Spleen (tissue), 11 donors: ENCODE measurements around the gene AP5Z1. TPM values are rescaled to one million over a fixed set of nuclear protein-coding genes. Genes with fewer than 3 reads are reported as not detected.

Source experiments
- DNase-seq: peaks from one replicate; pipeline ENCODE4 v3.0.0-alpha.2; 2020
- H3K27ac ChIP-seq, 8 donors: fragments of 200-600 bp; sonication (generic) in 7 of 8; 1 replicate in 4 of 8; 2 replicates in 4 of 8; pipeline versions ENCODE4 v1.5.0 to v1.8.0; 2016 to 2021; ENCODE audit warnings: inconsistent platforms in 4 of 8, mild to moderate bottlenecking in 4 of 8, moderate library complexity in 1 of 8
- H3K27me3 ChIP-seq, 7 donors: fragments of 200-600 bp; sonication (generic) in 6 of 7; replicated peaks in 1 of 7; 1 replicate in 4 of 7; 2 replicates in 3 of 7; pipeline versions ENCODE4 v1.5.0 to v1.8.0; 2016 to 2021; ENCODE audit warnings: inconsistent platforms in 3 of 7, mild to moderate bottlenecking in 1 of 7
- H3K36me3 ChIP-seq, 6 donors: fragments of 200-600 bp; sonication (generic) in 5 of 6; 1 replicate in 4 of 6; 2 replicates in 2 of 6; pipeline versions ENCODE4 v1.5.0 to v1.8.0; 2016 to 2021; ENCODE audit warnings: inconsistent platforms in 2 of 6
- H3K4me1 ChIP-seq, 6 donors: fragments of 200-600 bp; sonication (generic) in 5 of 6; 1 replicate in 3 of 6; 2 replicates in 3 of 6; pipeline versions ENCODE4 v1.5.0 to v1.8.0; 2016 to 2021; ENCODE audit warnings: inconsistent platforms in 3 of 6
- H3K4me3 ChIP-seq, 8 donors: fragments of 200-600 bp; sonication (generic) in 7 of 8; 1 replicate in 4 of 8; 2 replicates in 4 of 8; pipeline versions ENCODE4 v1.5.0 to v1.8.0; 2016 to 2021; ENCODE audit warnings: inconsistent platforms in 4 of 8, mild to moderate bottlenecking in 4 of 8, moderate library complexity in 2 of 8
- H3K9me3 ChIP-seq, 8 donors: fragments of 200-600 bp; sonication (generic) in 7 of 8; 1 replicate in 4 of 8; 2 replicates in 4 of 8; pipeline versions ENCODE4 v1.5.0 to v1.8.0; 2016 to 2021; ENCODE audit warnings: inconsistent platforms in 4 of 8
- POLR2A ChIP-seq, 3 donors: fragments of 450-650 bp; IDR thresholded peaks; one replicate each; pipeline ENCODE4 v1.5.1; 2017; ENCODE audit warnings: antibody characterized with exemption in 3 of 3, mild to moderate bottlenecking in 1 of 3
- POLR2AphosphoS5 ChIP-seq, 3 donors: sonication (generic); formaldehyde crosslinking; IDR thresholded peaks; one replicate each; pipeline ENCODE4 v1.5.1; 2017; ENCODE audit warnings: antibody characterized with exemption in 3 of 3
- WGBS, 5 donors: extraction: QIAGEN DNeasy Blood & Tissue Kit in 3 of 5; methylation state at CpG; one replicate each; pipeline versions ENCODE4 v1.1.5 to v1.1.7; 2013 to 2018; 5-methylcytosine and 5-hydroxymethylcytosine counted together
- intact Hi-C: fragments of 100-400 bp; cut with DNase I; formaldehyde crosslinking; loops from one replicate; pipeline ENCODE4 v1.15.0; 2023; ENCODE audit warnings: low total_unique reads
- polyA plus RNA-seq, 3 donors: library from polyadenylated mRNA; stranded (reverse); fragments of 200-250 nt; gene quantifications; one replicate each; pipeline ENCODE4 v1.2.1, GENCODE V29; 2013
- total RNA-seq, 7 donors: library from RNA; depleted of rRNA in 3 of 7; stranded (reverse); fragments of >200 nt in 3 of 7; fragmentation: NEBNext Ultra II Directional in 4 of 7; extraction: Animal tissue kit (Norgen Biotek cat#: 25700) in 4 of 7; gene quantifications; one replicate each; pipeline versions ENCODE4 v1.1.0 to v1.2.1, GENCODE V29; 2016 to 2021
- TF ChIP-seq, protein P1 (sequence below), 11 experiments: fragments of 200-600 bp in 7 of 11; fragments of 450-650 bp in 4 of 11; sonication (generic) in 4 of 11; IDR thresholded peaks in 8 of 11; conservative IDR thresholded peaks in 3 of 11; 1 replicate in 7 of 11; 2 replicates in 4 of 11; pipeline versions ENCODE4 v1.4.0 to v1.8.0; 2016 to 2021; ENCODE audit warnings: antibody characterized with exemption in 11 of 11, inconsistent platforms in 4 of 11, mild to moderate bottlenecking in 1 of 11
- donor health status: healthy with polysubstance abuse.
- donor health status: DM: no; HTN: no; CAD: no; lungs with moderate emphysema.
- donor health status: DM: no; HTN: no; CAD: no.
- donor health status: Bipolar disorder and iron deficiency.
- donor health status: healthy.
- donor health status: DM: no; HTN: no; CAD: no.
- donor health status: DM: yes; HTN: yes; CAD: no.

AP5Z1 gene
- total and polyA plus RNA-seq, 10 donors, result 39.3 to 156 (median 64.7) TPM

DNA sequence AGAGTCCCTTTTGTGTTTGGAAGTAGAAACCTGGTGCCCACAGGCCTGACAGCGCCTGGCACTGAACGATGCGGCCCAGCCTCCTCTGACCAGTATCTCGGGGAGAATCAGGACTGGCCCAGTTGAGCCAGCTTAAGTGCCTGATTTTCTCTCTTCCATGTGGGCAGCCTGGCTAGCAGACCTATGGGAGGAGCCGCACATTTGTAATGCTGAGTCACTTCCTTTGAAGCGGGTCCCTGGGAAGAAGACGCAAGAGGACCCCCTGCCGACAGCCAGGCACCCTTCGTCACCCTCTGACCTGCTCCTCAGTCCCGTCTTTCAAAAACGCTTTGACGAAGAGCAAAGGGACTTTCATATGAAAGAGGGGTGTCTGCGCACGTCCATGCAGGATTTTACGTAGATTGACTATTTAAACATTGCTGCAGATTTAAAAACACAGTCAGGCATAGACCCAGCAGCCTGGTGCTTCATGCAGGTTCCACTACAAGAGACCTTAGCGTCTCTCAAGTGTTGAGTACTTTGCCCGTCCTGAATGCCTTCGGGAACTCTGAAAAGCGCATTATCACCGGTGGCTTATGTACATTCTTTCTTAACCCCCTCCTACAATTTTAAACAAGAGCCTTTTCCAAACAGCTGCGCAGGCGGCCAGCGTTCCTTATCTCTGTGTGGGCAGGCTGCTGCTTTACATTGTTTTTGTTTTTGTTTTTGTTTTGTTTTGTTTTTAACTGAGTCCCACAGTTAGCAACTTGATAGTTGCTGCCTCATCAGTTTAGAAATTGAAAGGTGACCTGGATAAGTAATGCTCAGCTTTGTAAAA, 36.5 kb upstream of the AP5Z1 start:
- no peaks in the 10 kb centered on the region for H3K9me3 ChIP-seq
- TF ChIP-seq POLR2AphosphoS5 (IDR thresholded peaks at IDR 0.05) (peak in 2 of 3 donors; percentile 48), POLR2A (IDR thresholded peaks at IDR 0.05) (no peak)
- TF ChIP-seq, protein P1, sequence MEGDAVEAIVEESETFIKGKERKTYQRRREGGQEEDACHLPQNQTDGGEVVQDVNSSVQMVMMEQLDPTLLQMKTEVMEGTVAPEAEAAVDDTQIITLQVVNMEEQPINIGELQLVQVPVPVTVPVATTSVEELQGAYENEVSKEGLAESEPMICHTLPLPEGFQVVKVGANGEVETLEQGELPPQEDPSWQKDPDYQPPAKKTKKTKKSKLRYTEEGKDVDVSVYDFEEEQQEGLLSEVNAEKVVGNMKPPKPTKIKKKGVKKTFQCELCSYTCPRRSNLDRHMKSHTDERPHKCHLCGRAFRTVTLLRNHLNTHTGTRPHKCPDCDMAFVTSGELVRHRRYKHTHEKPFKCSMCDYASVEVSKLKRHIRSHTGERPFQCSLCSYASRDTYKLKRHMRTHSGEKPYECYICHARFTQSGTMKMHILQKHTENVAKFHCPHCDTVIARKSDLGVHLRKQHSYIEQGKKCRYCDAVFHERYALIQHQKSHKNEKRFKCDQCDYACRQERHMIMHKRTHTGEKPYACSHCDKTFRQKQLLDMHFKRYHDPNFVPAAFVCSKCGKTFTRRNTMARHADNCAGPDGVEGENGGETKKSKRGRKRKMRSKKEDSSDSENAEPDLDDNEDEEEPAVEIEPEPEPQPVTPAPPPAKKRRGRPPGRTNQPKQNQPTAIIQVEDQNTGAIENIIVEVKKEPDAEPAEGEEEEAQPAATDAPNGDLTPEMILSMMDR (IDR thresholded peaks at IDR 0.05 in 8 of 11, conservative IDR thresholded peaks at IDR 0.05 in 3 of 11), result no peak
- peaks cover 0 to 53% (median 27%) of the 10 kb centered on the region in 6 donors for H3K36me3 ChIP-seq
- H3K27ac ChIP-seq, result peak overlapping the region in 7 of 8 donors; percentile 51 to 78 (median 65)
- WGBS, 5 donors, result 32 to 46% (median 37%) methylated on average over 19 to 23 of the region's 23 CpGs
- peaks cover 13 to 71% (median 31%) of the 10 kb centered on the region in 6 donors for H3K4me1 ChIP-seq
- H3K27me3 ChIP-seq, result no peaks in the 10 kb centered on the region
- intact Hi-C loops, result loop anchor here (5.0 to 10.0 kb wide), 2 partner anchors 52 to 56 kb away; no protein-coding TSS in a partner anchor
- H3K4me3 ChIP-seq, result peak overlapping the region in 4 of 8 donors; percentile 4 to 50 (median 20)
- DNase-seq, result no peak

DNA sequence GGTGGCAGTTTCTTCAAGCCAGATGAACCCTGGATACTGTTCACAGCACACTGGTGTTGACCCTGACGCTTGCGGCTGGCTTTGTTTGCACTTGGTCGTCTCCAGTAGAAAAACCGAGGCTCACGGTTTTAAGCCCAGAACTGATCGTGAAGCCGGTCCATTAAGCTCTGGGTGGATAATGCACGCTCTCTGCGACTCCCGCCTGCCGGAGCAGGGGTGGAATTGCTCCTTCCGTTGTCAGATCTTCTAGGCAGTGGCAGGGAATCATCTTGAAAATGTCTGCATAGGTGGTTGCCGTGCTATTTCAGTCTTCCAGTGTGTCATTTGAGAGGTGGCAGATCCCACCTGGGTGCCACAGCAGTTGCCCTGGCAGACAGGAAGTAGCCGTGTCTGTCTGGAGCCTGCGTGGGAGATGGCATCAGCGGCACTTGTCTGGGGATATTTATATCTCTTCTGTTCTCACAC, 35.9 kb upstream of the AP5Z1 start:
- WGBS, 5 donors, result 48 to 62% (median 51%) methylated on average over 16 of the region's 16 CpGs
- Histone ChIP-seq H3K9me3 (no peaks in the 10 kb centered on the region), H3K27ac (peak overlapping the region in 7 of 8 donors; percentile 51 to 78 (median 65)), H3K4me1 (peaks cover 20 to 71% (median 34%) of the 10 kb centered on the region in 6 donors), H3K27me3 (no peaks in the 10 kb centered on the region), H3K4me3 (peak overlapping the region in 4 of 8 donors; percentile 4 to 50 (median 20)), H3K36me3 (peaks cover 0 to 49% (median 27%) of the 10 kb centered on the region in 6 donors)
- DNase-seq, result no peak
- intact Hi-C loops, result loop anchor here (5.0 to 10.0 kb wide), 2 partner anchors 52 to 55 kb away; no protein-coding TSS in a partner anchor
- TF ChIP-seq, protein P1 (IDR thresholded peaks at IDR 0.05 in 8 of 11, conservative IDR thresholded peaks at IDR 0.05 in 3 of 11), result peak in 6 of 11 experiments; percentile 35 to 50 (median 44)
- TF ChIP-seq POLR2AphosphoS5 (IDR thresholded peaks at IDR 0.05), result peak in 2 of 3 donors; percentile 18 to 61
- no peak for TF ChIP-seq POLR2A (IDR thresholded peaks at IDR 0.05)

DNA sequence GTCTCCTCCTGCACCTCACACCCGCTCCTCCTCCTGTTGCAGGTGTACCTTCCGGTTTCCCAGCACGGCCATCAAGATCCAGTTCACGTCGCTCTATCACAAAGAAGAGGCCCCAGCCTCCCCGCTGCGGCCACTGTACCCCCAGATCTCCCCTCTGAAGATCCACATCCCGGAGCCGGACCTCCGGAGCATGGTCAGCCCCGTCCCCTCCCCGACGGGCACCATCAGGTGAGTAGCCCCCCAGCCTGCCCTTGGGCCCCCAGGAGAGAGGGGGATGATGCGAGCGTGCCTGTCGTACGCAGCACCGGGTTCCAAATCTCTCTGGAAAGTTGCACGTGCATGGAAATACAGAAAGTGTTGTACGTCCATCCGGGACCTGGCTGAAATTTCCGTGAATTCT, 34.6 kb upstream of the AP5Z1 start:
- 92 to 97% (median 96%) methylated on average over 21 to 22 of the region's 22 CpGs for WGBS, 5 donors
- Histone ChIP-seq H3K27ac (no peak overlapping the region), H3K4me1 (peaks cover 27 to 71% (median 45%) of the 10 kb centered on the region in 6 donors), H3K9me3 (no peaks in the 10 kb centered on the region), H3K4me3 (no peak overlapping the region), H3K27me3 (no peaks in the 10 kb centered on the region), H3K36me3 (peaks cover 0 to 37% (median 27%) of the 10 kb centered on the region in 6 donors)
- DNase-seq, result no peak
- TF ChIP-seq, protein P1 (IDR thresholded peaks at IDR 0.05 in 8 of 11, conservative IDR thresholded peaks at IDR 0.05 in 3 of 11), result no peak
- no peak for TF ChIP-seq POLR2AphosphoS5 (IDR thresholded peaks at IDR 0.05)
- TF ChIP-seq POLR2A (IDR thresholded peaks at IDR 0.05), result no peak
- intact Hi-C loops, result no loop called here
